NOMO-1 (cell line): ENCODE measurements around the gene PRR12.
A peak's percentile ranks its signal among the peaks of the same experiment; 100 is the strongest.

Experiments
- DNase-seq, 2 experiments: peaks; one replicate each; lab custom pipeline; 2025; ENCODE audit not compliant: unreplicated experiment in 2 of 2; lab: John Stamatoyannopoulos, UW

The PRR12 gene

GRCh38 chr19:49590971-49591730 is at the start of gene PRR12:
PRR12 (plus strand) TSS chr19:49591182; CDS start chr19:49591655, 473 bp downstream.
- peak; percentile 56 to 71 for DNase-seq

GRCh38 chr19:49541914-49542313 is 49.1 kb upstream of the PRR12 start:
- no peak for DNase-seq

DNA sequence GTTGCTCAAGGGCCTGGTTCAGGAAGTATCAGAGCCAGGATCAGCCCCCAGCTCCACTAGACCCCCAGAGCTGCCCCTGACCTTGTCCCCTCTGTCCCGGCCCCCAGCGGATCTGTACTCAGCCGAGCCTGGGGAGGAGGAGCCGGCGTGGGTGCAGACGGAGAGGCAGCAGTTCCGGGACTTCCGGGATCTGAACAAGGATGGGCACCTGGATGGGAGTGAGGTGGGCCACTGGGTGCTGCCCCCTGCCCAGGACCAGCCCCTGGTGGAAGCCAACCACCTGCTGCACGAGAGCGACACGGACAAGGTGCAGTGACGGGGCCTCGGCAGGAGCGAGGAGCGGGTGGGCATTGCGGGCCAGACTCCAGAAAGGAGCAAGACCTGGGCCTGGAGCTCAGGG is 48.5 kb upstream of the PRR12 start:
- no peak for DNase-seq

DNA sequence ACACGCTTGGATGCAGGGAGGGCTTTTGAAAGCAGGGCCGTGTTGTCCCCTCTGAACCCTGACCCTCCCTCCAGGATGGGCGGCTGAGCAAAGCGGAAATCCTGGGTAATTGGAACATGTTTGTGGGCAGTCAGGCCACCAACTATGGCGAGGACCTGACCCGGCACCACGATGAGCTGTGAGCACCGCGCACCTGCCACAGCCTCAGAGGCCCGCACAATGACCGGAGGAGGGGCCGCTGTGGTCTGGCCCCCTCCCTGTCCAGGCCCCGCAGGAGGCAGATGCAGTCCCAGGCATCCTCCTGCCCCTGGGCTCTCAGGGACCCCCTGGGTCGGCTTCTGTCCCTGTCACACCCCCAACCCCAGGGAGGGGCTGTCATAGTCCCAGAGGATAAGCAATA is 48.0 kb upstream of the PRR12 start:
- DNase-seq = no peak

- DNase-seq = no peak
These were observed 46.8 kb upstream of the PRR12 start for GRCh38 chr19:49544154-49544553.

DNA sequence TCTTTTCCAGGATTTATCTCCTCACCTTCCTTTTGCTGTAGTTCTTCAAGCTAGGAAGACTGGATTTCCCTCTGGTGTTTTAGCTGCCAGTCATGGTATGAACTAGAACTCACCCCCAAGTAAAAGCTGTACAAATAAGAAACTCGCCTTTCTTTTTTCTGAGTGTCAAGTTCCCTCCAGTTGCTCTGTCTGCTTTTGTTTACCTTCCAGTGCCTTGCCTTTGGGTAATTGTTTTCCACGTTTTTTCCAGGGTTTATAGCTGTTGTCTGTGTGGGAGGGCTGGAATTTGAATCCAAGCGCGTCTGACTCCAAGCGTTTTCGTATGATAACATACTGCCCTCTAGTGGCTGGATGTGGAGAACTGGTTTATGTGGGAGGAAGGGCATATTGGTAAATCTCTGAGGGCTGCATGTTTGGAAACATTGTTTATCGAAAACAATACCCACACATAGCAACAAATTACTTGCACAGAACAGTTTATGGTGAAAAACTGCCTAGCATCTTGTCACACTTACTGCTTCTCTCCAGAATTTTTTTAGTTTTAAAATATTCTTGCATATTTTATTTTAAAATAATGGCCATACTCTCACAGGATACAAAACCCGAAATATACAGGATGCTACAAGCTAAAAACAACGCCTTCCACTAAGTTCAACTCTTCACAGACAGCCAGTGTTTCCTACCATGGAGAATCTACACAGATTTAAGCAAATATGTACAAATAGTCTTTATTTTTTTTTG is 44.0 kb upstream of the PRR12 start:
- peak; percentile 31 to 68 for DNase-seq

DNA sequence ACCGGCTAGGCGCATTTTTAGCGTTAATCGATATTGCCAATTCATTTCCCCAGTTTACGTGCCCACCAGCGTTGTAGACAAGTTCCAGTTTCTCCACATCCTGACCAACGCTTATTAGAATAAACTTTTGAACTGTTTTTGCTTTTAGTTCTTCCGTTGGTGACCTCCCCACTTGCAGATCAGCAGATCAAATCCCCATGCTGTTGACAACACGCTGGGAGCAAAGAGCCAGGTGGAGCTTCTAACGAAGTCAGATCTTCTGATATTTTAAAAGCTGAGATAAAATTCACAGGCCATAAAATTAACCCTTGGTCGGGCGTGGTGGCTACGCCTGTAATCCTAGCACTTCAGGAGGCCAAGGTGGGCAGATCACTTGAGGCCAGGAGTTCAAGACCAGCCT is 41.9 kb upstream of the PRR12 start:
- DNase-seq = no peak

DNA sequence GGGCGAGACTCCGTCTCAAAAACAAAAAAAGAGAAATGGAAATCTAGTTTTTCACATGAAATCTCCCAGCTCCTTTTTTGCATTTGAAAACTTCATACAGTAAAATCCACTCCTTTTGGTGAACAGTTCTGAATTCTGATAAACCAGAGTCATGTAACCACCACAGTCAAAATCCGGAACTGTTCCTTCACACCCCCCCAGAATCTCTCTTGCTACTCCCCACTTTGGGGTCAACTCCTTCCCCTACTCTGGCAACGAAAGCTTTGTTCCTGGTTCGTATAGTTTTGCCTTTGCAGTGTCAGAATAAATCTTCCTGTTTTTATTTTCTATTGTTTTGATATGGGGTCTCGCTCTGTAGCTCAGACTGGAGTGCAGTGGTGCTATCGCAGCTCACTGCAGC is 39.5 kb upstream of the PRR12 start:
- DNase-seq = no peak

DNA sequence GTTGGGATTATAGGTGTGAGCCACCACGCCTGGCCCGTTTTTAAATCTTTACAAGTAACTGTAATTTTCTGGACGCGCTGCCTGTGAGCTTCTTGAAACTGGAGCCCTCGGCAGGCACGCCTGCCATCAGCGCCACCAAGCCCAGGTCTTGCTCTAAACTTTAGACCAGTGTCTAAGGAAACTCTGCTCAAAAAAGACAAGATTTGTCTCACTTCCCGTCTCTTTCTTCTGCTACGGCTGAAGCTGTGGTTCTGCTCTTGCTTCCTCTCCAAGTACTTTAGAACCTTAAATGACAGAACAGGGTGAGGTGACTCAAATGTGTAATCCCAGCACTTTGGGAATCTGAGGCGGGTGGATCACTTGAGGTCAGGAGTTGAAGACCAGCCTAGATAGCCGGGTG is 38.2 kb upstream of the PRR12 start:
- DNase-seq = peak; percentile 15 to 24

GRCh38 chr19:49553451-49554271 is 37.3 kb upstream of the PRR12 start:
- no peak for DNase-seq

GRCh38 chr19:49554701-49555181 is 36.2 kb upstream of the PRR12 start:
- DNase-seq = no peak

DNA sequence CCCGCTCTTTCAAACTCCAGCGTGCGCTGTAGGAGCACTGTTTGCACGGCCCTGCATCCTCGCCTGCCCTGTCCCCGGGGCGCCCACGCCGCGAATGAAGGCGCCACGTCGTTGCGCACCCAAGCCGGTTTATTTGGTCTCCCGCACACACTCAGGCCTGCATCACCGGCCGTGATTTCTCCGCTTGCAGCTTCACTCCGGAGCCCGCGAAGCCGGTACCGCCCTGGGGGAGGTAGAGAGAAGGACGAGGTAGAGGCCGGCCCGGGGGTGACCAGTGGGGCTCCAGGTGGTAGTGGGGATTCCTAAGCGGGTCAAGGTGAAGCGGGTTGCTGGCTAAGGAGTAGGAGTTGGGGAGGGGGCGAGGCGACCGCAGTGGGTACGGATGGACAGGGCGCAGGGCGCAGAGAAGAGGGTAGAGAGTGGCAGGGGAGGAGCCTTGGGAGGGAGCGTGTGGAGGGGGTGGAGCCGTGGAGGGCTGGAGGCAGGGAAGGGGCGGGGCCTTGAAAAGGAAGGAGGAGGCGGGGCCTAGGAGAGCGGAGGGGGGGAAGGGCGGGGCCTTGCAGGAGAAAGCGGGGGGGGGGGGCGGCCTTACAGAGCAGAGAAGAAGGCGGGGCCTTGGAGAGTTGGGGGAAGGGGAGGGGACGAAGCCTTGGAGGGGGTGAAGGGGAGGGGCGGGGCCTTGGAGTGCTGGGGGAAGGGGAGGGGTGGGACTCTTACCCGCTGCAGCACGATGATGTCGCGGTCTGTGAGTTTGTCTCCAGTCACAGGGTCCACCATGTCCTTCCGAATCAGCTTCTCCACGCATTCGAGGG is 35.2 kb upstream of the PRR12 start:
- DNase-seq = no peak

DNA sequence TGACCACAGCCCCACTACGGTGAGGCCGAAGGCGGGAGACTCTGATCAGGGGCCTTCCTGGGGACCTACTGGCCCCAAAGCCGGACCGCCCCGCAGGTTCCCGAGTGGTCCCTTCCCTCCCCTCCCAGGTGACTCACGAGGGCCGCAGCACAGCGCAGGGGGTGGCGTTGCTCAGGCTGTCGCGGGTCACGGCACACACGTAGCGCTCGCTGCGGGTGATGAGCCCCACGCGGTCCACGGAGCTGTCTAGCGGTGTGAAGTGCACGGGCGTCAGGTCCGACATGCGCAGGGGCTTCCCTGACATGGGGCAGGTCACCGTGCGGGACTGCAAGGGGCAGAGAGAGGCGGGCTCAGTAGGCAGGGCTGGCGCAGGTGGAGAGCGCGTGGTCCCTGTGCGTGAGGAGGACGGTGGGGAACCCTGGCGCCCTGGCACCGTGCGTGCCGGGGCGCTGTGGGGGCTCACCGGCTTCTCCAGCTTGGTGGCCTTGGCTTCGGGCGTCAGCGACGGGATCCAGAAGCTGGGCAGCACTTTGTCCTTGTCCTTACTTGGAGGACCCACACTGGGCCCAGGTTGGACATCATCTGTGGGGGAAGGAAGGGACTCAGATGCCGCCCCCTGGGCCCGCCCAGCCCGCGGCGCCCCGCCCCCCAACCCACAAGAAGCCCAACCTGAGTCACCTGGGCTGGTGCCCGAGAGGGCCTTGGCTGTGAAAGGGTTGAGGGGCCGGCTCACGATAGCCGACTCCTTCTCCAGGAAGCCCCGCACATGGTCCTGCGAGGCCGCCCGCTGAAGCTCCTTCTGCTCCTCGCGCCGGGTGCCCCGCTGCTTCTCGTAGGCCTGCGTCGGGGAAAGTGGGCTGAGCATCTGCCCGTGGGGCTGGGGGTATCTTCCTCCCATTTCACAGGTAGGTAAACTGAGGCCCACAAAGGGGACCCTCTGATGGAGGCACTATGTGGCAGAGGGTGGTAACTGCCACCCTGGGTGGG is 34.3 kb upstream of the PRR12 start:
- DNase-seq = no peak

DNA sequence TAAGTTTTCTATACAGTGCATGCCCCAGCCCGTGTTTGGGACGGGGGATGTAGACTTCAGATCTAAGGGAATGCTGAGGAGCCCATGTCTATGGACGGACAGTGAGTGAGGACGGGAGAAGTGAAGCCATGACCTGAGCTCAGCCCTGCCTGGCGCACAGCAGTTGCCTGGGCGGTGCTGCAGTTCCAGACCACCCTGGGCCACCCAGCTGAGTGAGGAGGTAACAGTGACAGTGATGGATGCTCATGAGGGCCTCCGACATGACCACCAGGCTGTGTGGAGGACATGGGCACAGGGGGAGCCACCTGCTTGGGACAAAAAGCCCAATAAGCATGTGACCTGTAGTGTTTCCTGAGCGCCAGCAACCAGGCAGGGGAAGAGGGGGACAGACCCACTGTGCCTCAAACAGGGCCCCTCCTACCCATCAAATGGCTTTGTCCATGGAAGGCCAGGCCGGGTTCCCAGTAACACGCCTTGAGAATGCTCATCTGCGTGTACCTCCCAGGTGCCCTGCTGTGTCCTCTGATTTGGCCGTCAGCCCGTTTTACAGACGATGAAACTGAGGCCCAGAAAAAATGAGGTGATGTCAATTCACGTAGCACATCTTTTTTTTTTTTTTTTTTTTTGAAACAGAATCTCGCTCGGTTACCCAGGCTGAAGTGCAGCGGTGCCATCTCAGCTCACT is 33.2 kb upstream of the PRR12 start:
- DNase-seq = no peak

GRCh38 chr19:49558591-49558990 is 32.4 kb upstream of the PRR12 start:
- no peak for DNase-seq

GRCh38 chr19:49559443-49559842 is 31.5 kb upstream of the PRR12 start:
- DNase-seq = no peak

- DNase-seq = no peak
These were observed 31.1 kb upstream of the PRR12 start for GRCh38 chr19:49559928-49560327.

DNA sequence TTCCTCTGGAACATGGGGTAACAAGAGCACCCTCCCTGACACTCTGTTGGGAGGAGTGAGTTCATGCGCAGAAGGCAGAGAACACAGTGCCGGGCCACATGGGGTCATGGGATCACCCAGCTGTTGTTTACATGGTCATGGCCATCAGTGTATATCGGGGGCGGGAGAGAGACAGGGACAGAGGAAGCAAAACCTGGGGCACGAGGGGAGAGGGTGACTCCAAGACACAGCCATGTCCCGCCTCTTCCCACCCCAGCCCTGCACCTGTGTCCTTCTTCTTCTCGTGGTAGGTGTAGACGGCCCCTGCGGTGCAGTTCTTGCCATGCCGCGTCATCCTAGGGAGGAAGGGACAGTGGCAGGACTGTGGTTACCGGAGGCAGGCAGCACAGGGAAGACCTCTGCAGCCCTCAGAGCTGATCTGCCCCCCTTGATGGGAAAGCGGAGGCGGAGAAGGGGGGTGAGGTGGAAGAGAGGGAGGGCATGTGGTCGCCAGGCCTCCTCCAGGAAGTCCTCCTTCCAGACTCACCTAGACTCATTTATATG is 30.6 kb upstream of the PRR12 start:
- DNase-seq = no peak
